Measurements from ENCODE around the gene DIS3L2. TPM values are rescaled to one million over a fixed set of nuclear protein-coding genes. Genes with fewer than 3 reads are reported as not detected.
"Not testable (repeated sequence)": the region's sequence is repeated elsewhere in the genome, so short reads cannot be mapped to it uniquely, and the experiment has no call there.

Gene DIS3L2
- total and polyA plus RNA-seq, 2 of the 4 experiments (the other 2 are of a cell fraction) = 14.7 to 19.2 TPM

DNA sequence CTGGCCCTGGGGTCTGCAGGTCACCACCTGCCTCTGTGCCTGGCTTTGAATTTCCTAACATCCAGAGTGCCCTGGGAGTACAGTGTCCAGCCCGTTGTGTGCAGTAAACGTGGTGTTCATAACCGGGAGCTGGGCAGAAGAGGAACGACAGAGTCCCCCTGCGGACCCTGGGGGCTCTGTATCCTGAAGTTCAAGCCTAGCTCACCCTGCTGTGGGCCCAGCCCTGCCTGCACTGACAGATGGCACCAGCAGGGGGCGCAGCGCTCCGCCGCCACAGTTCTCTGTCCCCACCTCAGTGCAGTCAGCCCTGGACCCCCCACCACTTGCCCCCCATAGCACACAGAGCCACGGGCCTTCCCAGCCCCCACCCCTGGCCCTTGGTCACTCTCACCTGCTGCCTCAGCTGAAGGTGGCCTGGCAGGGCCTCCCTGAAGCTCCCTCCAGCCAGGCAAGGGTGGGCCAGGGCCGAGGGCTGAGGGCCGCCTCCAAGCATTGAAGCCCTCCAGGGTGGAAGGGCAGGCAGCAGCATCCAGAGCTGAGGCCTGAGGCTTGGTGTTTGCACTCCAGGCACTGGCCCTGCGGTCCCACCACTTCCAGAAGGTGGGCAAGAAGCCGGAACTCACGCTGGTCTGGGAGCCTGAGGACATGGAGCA, 373.8 kb downstream of the DIS3L2 start:
- H4K91ac ChIP-seq (ENCODE audit: insufficient read depth, low read depth, low read length); H2BK120ac ChIP-seq (ENCODE audit: low read depth, low read length); CTCF ChIA-PET; H4K5ac ChIP-seq (ENCODE audit: low read depth, low read length); H3K9me1 ChIP-seq (ENCODE audit: insufficient read depth, low read length); H3K4me3 ChIP-seq (ENCODE audit: insufficient read depth, low read depth, low read length); H2AFZ ChIP-seq (replicated peaks; ENCODE audit: low read length, poor library complexity); H3K18ac ChIP-seq (ENCODE audit: low read depth, low read length); intact Hi-C loops (cut with micrococcal nuclease); H3K56ac ChIP-seq (ENCODE audit: extremely low read depth, insufficient read depth, low read length); H3K4me1 ChIP-seq (ENCODE audit: control insufficient read depth, insufficient read depth, low read length); dilution Hi-C loops (cut with HindIII; ENCODE audit: low sequenced_read_pairs, unreplicated experiment); H3K9me3 ChIP-seq (ENCODE audit: control insufficient read depth, insufficient read depth, low read length); DNase-seq; in situ Hi-C loops (cut with MboI; ENCODE audit: low sequenced_read_pairs); POLR2A ChIA-PET (ENCODE audit: unreplicated experiment); H4K8ac ChIP-seq (ENCODE audit: low read depth in 2 of 2, low read length in 2 of 2); H3K14ac ChIP-seq (replicated peaks; ENCODE audit: low read depth, low read length); H4K20me1 ChIP-seq (ENCODE audit: insufficient read depth, low read length); H3K4me2 ChIP-seq (ENCODE audit: low read depth, low read length); H3K36me3 ChIP-seq (ENCODE audit: control insufficient read depth, insufficient read depth, low read length); H2BK15ac ChIP-seq (ENCODE audit: low read depth, low read length); H3K79me1 ChIP-seq (ENCODE audit: low read depth in 1 of 2, low read length in 2 of 2); BruUV-seq (replicated peaks); H2AK9ac ChIP-seq (replicated peaks; ENCODE audit: low read depth, low read length, poor library complexity); H3K27me3 ChIP-seq (ENCODE audit: control insufficient read depth, insufficient read depth, low read length); H3K23ac ChIP-seq (ENCODE audit: low read depth, low read length); H2BK20ac ChIP-seq (ENCODE audit: low read depth, low read length); H3K9ac ChIP-seq (ENCODE audit: low read depth, low read length); H3K27ac ChIP-seq (ENCODE audit: insufficient read depth, low read length); H2AK5ac ChIP-seq (ENCODE audit: low read depth, low read length); H3K4ac ChIP-seq (ENCODE audit: low read depth, low read length); H2BK5ac ChIP-seq (ENCODE audit: low read depth, low read length, poor library complexity, severe bottlenecking): not testable (repeated sequence)
- WGBS, 2 experiments (ENCODE audit: extremely low coverage in 2 of 2, insufficient read length in 1 of 2) = 72% methylated on average over 5 of the region's 15 CpGs; no CpG with 5 or more reads in 1 of the 2 experiments
- peak; percentile 68 for ATAC-seq (ENCODE audit: low read depth)
- TF ChIP-seq, protein P1, sequence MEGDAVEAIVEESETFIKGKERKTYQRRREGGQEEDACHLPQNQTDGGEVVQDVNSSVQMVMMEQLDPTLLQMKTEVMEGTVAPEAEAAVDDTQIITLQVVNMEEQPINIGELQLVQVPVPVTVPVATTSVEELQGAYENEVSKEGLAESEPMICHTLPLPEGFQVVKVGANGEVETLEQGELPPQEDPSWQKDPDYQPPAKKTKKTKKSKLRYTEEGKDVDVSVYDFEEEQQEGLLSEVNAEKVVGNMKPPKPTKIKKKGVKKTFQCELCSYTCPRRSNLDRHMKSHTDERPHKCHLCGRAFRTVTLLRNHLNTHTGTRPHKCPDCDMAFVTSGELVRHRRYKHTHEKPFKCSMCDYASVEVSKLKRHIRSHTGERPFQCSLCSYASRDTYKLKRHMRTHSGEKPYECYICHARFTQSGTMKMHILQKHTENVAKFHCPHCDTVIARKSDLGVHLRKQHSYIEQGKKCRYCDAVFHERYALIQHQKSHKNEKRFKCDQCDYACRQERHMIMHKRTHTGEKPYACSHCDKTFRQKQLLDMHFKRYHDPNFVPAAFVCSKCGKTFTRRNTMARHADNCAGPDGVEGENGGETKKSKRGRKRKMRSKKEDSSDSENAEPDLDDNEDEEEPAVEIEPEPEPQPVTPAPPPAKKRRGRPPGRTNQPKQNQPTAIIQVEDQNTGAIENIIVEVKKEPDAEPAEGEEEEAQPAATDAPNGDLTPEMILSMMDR (conservative IDR thresholded peaks at IDR 0.05; ENCODE audit: low read depth, low read length) = peak; percentile 33; the same call in 1 of the 2 replicates
